Measurements from ENCODE around the gene DGKZ.
"Not testable (repeated sequence)": the region's sequence is repeated elsewhere in the genome, so short reads cannot be mapped to it uniquely, and the experiment has no call there.

Gene DGKZ

GRCh38 chr11:46379482-46380293, 32.4 kb downstream of the DGKZ start:
- DNase-seq: not testable (repeated sequence)

GRCh38 chr11:46380340-46381047, 33.2 kb downstream of the DGKZ start:
- peak in 12 of 58 donors; percentile 19 to 79 (median 34) for DNase-seq

- DNase-seq: peak in 3 of 58 donors; percentile 32 to 50 (median 36)
Measured at GRCh38 chr11:46381048-46381818, 34.0 kb downstream of the DGKZ start, which contains the start of gene MDK. MDK (plus strand) TSS chr11:46381669; CDS start chr11:46382058, 389 bp downstream.

GRCh38 chr11:46381819-46382645, 34.8 kb downstream of the DGKZ start:
- DNase-seq: no peak

- DNase-seq: peak in 17 of 58 donors; percentile 16 to 59 (median 34)
Measured at GRCh38 chr11:46382646-46383403, 35.6 kb downstream of the DGKZ start.

- no peak for DNase-seq
Measured at GRCh38 chr11:46383404-46383758, 36.1 kb downstream of the DGKZ start.

- no peak for DNase-seq
Measured at GRCh38 chr11:46383974-46384701, 36.9 kb downstream of the DGKZ start.

GRCh38 chr11:46385169-46386004, 38.1 kb downstream of the DGKZ start:
- DNase-seq: no peak

- DNase-seq: no peak
Measured at GRCh38 chr11:46386005-46386578, 38.8 kb downstream of the DGKZ start.

GRCh38 chr11:46386674-46387073, 39.4 kb downstream of the DGKZ start:
- DNase-seq: no peak

GRCh38 chr11:46387456-46387855, 40.2 kb downstream of the DGKZ start:
- no peak for DNase-seq

GRCh38 chr11:46387919-46388618, 40.8 kb downstream of the DGKZ start:
- peak in 23 of 58 donors; percentile 21 to 77 (median 46) for DNase-seq

GRCh38 chr11:46388619-46389449, 41.6 kb downstream of the DGKZ start:
- no peak for DNase-seq

- peak in 49 of 58 donors; percentile 29 to 83 (median 53) for DNase-seq
Measured at GRCh38 chr11:46389450-46390330, 42.4 kb downstream of the DGKZ start.

All from anterior cingulate cortex (tissue), 58 donors.